Stimulated activated CD8-positive, alpha-beta memory T cell treated with anti-CD3 and anti-CD28 coated beads, Interleukin-7, amount 100 ng/mL, for 1 hour (primary cell): ENCODE data around the gene RGS1.
A peak's percentile ranks its signal among the peaks of the same experiment; 100 is the strongest.

Experiments
- DNase-seq, 2 donors: peaks; one replicate each; pipeline ENCODE4 v3.0.0-alpha.2; 2020; ENCODE audit warnings: low read depth in 2 of 2

The RGS1 gene

GRCh38 chr1:192581131-192581927, 5.8 kb downstream of the RGS1 start:
- DNase-seq, result no peak

- no peak for DNase-seq
Observed at GRCh38 chr1:192584866-192585265, 9.3 kb downstream of the RGS1 start.

- DNase-seq, result no peak
Observed at GRCh38 chr1:192587386-192588266, 12.1 kb downstream of the RGS1 start.

GRCh38 chr1:192588546-192588945, 13.0 kb downstream of the RGS1 start:
- no peak for DNase-seq

- no peak for DNase-seq
Observed at GRCh38 chr1:192589813-192590212, 14.2 kb downstream of the RGS1 start.

GRCh38 chr1:192592517-192592916, 16.9 kb downstream of the RGS1 start:
- DNase-seq, result no peak

- DNase-seq, result no peak
Observed at GRCh38 chr1:192592981-192593708, 17.6 kb downstream of the RGS1 start.

GRCh38 chr1:192595299-192595698, 19.7 kb downstream of the RGS1 start:
- no peak for DNase-seq

- no peak for DNase-seq
Observed at GRCh38 chr1:192598589-192598988, 23.0 kb downstream of the RGS1 start.

GRCh38 chr1:192600275-192600674, 24.7 kb downstream of the RGS1 start:
- DNase-seq, result no peak

- DNase-seq, result no peak
Observed at GRCh38 chr1:192601143-192601542, 25.6 kb downstream of the RGS1 start.

- no peak for DNase-seq
Observed at GRCh38 chr1:192601567-192601966, 26.0 kb downstream of the RGS1 start.

GRCh38 chr1:192602757-192603156, 27.2 kb downstream of the RGS1 start:
- DNase-seq, result no peak

GRCh38 chr1:192603218-192603787, 27.7 kb downstream of the RGS1 start:
- no peak for DNase-seq

- no peak for DNase-seq
Observed at GRCh38 chr1:192604979-192605620, 29.5 kb downstream of the RGS1 start.

- DNase-seq, result no peak
Observed at GRCh38 chr1:192608671-192609070, 33.1 kb downstream of the RGS1 start.

- DNase-seq, result peak; percentile 24 to 29
Observed at GRCh38 chr1:192609110-192610079, 33.8 kb downstream of the RGS1 start.

- DNase-seq, result no peak
Observed at GRCh38 chr1:192610112-192610889, 34.7 kb downstream of the RGS1 start.

GRCh38 chr1:192615055-192615454, 39.5 kb downstream of the RGS1 start:
- no peak for DNase-seq
